DOHH2 (cell line): ENCODE results near the gene KIAA1671.

Experiments used
- H3F3A ChIP-seq: fragments of 200-600 bp; sonication (generic), shearing (Covaris generic); 2 replicates; pipeline ENCODE4 v1.6.0; 2016; ENCODE audit warnings: antibody characterized with exemption, mild to moderate bottlenecking; ENCODE audit not compliant: control insufficient read depth, insufficient read depth
- H3K27ac ChIP-seq: fragments of 200-600 bp; sonication (generic); 2 replicates; pipeline ENCODE4 v1.5.1; 2014; ENCODE audit warnings: low read depth, mild to moderate bottlenecking, low read length, moderate library complexity
- H3K27me3 ChIP-seq: fragments of 200-600 bp; sonication (generic); 2 replicates; pipeline ENCODE4 v1.6.1; 2014; ENCODE audit warnings: mild to moderate bottlenecking, low read length, mixed read lengths; ENCODE audit not compliant: control insufficient read depth
- H3K36me3 ChIP-seq: fragments of 200-600 bp; sonication (generic); 2 replicates; pipeline ENCODE4 v1.6.1; 2014; ENCODE audit warnings: mild to moderate bottlenecking, low read length, moderate library complexity, mixed read lengths; ENCODE audit not compliant: control insufficient read depth
- H3K4me1 ChIP-seq: fragments of 200-600 bp; sonication (generic); 2 replicates; pipeline ENCODE4 v1.6.1; 2014; ENCODE audit warnings: mild to moderate bottlenecking, low read length, mixed read lengths; ENCODE audit not compliant: control insufficient read depth
- H3K4me2 ChIP-seq: fragments of 200-600 bp; sonication (generic); 2 replicates; pipeline ENCODE4 v1.6.0; 2014; ENCODE audit warnings: mild to moderate bottlenecking, low read length, moderate library complexity
- H3K4me3 ChIP-seq: fragments of 200-600 bp; sonication (generic); 2 replicates; pipeline ENCODE4 v1.5.1; 2014; ENCODE audit warnings: mild to moderate bottlenecking, low read length, mixed read lengths
- H3K79me2 ChIP-seq: fragments of 200-600 bp; sonication (generic); 2 replicates; pipeline ENCODE4 v1.6.1; 2014; ENCODE audit warnings: mild to moderate bottlenecking, low read length, mixed read lengths; ENCODE audit not compliant: control insufficient read depth
- H3K9me2 ChIP-seq: fragments of 200-600 bp; sonication (generic); replicated peaks from 2 replicates; pipeline ENCODE4 v1.6.1; 2014; ENCODE audit warnings: mild to moderate bottlenecking, low read length, mixed read lengths; ENCODE audit not compliant: control insufficient read depth
- H3K9me3 ChIP-seq: fragments of 200-600 bp; sonication (generic); 2 replicates; pipeline ENCODE4 v1.6.1; 2014; ENCODE audit warnings: antibody characterized with exemption, low read length, mixed read lengths; ENCODE audit not compliant: control insufficient read depth, insufficient read depth
- H4K20me1 ChIP-seq: fragments of 200-600 bp; sonication (generic); 2 replicates; pipeline ENCODE4 v1.6.0; 2014; ENCODE audit warnings: low read depth, mild to moderate bottlenecking, antibody characterized with exemption, low read length, moderate library complexity; ENCODE audit not compliant: control insufficient read depth, insufficient read depth
- CTCF ChIP-seq: fragments of 200-600 bp; sonication (generic); IDR thresholded peaks from one replicate; pipeline ENCODE4 v1.5.1; 2014; ENCODE audit warnings: antibody characterized with exemption, mild to moderate bottlenecking, low read depth, low read length; ENCODE audit not compliant: poor library complexity, severe bottlenecking
- EZH2phosphoT487 ChIP-seq: fragments of 200-600 bp; sonication (generic); IDR thresholded peaks from 2 replicates; pipeline ENCODE4 v1.6.1; 2017; ENCODE audit warnings: borderline replicate concordance, mild to moderate bottlenecking, antibody characterized with exemption, low read length, moderate library complexity, mixed read lengths

Gene KIAA1671

GRCh38 chr22:25101986-25102385 lies 149.5 kb downstream of the KIAA1671 start:
- Histone ChIP-seq H3K4me2 (no peak overlapping the region), H3K27me3 (no peaks in the 10 kb centered on the region)

GRCh38 chr22:25102722-25103121 lies 150.2 kb downstream of the KIAA1671 start:
- TF ChIP-seq EZH2phosphoT487: no peak
- TF ChIP-seq CTCF: no peak
- Histone ChIP-seq H3K4me2 (no peak overlapping the region), H3K79me2 (no peaks in the 10 kb centered on the region), H3K36me3 (no peaks in the 10 kb centered on the region), H3K4me3 (no peak overlapping the region), H3K27ac (no peak overlapping the region), H3K27me3 (no peaks in the 10 kb centered on the region), H4K20me1 (no peaks in the 10 kb centered on the region), H3K9me2 (no peaks in the 10 kb centered on the region), H3K9me3 (no peaks in the 10 kb centered on the region), H3F3A (no peaks in the 10 kb centered on the region), H3K4me1 (no peaks in the 10 kb centered on the region)

More at GRCh38 chr22:25101986-25102385, 149.5 kb downstream of the KIAA1671 start:
- Histone ChIP-seq H3K9me2 (no peaks in the 10 kb centered on the region), H3K9me3 (no peaks in the 10 kb centered on the region), H3K4me1 (no peaks in the 10 kb centered on the region), H3F3A (no peaks in the 10 kb centered on the region), H3K79me2 (no peaks in the 10 kb centered on the region), H3K4me3 (no peak overlapping the region), H4K20me1 (no peaks in the 10 kb centered on the region), H3K27ac (no peak overlapping the region), H3K36me3 (no peaks in the 10 kb centered on the region)
- TF ChIP-seq EZH2phosphoT487 (no peak), CTCF (no peak)

GRCh38 chr22:25104367-25104766 lies 151.9 kb downstream of the KIAA1671 start:
- no peaks in the 10 kb centered on the region for H3K27me3 ChIP-seq
- no peak for TF ChIP-seq EZH2phosphoT487
- no peak for TF ChIP-seq CTCF
- no peaks in the 10 kb centered on the region for H3K9me3 ChIP-seq
- no peak overlapping the region for H3K4me2 ChIP-seq
- H3K27ac ChIP-seq: no peak overlapping the region
- H3K4me3 ChIP-seq: no peak overlapping the region
- H3K36me3 ChIP-seq: no peaks in the 10 kb centered on the region
- H3K9me2 ChIP-seq: no peaks in the 10 kb centered on the region
- no peaks in the 10 kb centered on the region for H3F3A ChIP-seq
- H3K79me2 ChIP-seq: no peaks in the 10 kb centered on the region
- no peaks in the 10 kb centered on the region for H4K20me1 ChIP-seq
- H3K4me1 ChIP-seq: no peaks in the 10 kb centered on the region
